ENCODE measurements around the gene DUSP28.
"Not testable (repeated sequence)": the region's sequence is repeated elsewhere in the genome, so short reads cannot be mapped to it uniquely, and the experiment has no call there.

The DUSP28 gene

GRCh38 chr2:240561325-240561971 lies 1.3 kb downstream of the DUSP28 start:
- DNase-seq: no peak

GRCh38 chr2:240563231-240563630 lies 3.1 kb downstream of the DUSP28 start:
- not testable (repeated sequence) for DNase-seq

- DNase-seq: no peak
Observed at GRCh38 chr2:240563951-240564560, 3.9 kb downstream of the DUSP28 start.

GRCh38 chr2:240564561-240565332 lies 4.6 kb downstream of the DUSP28 start:
- DNase-seq: no peak

- peak; percentile 70 for DNase-seq
Observed at GRCh38 chr2:240565333-240566202, 5.4 kb downstream of the DUSP28 start.

GRCh38 chr2:240566203-240567136 lies 6.3 kb downstream of the DUSP28 start:
- DNase-seq: peak; percentile 70

- no peak for DNase-seq
Observed at GRCh38 chr2:240567137-240567871, 7.1 kb downstream of the DUSP28 start.

GRCh38 chr2:240567872-240568677 lies 7.9 kb downstream of the DUSP28 start, which contains the start of gene RNPEPL1:
Gene RNPEPL1 (plus strand): TSS chr2:240568484. CDS start chr2:240568587, 103 bp downstream.
- peak; percentile 47 for DNase-seq

- DNase-seq: peak; percentile 57
Observed at GRCh38 chr2:240568678-240569522, 8.7 kb downstream of the DUSP28 start.

GRCh38 chr2:240569523-240569997 lies 9.4 kb downstream of the DUSP28 start:
- no peak for DNase-seq

- no peak for DNase-seq
Observed at GRCh38 chr2:240569998-240570530, 9.9 kb downstream of the DUSP28 start.

GRCh38 chr2:240570531-240571313 lies 10.6 kb downstream of the DUSP28 start:
- DNase-seq: no peak

- DNase-seq: no peak
Observed at GRCh38 chr2:240571314-240571973, 11.3 kb downstream of the DUSP28 start.

- no peak for DNase-seq
Observed at GRCh38 chr2:240572141-240573031, 12.2 kb downstream of the DUSP28 start.

- DNase-seq: no peak
Observed at GRCh38 chr2:240573071-240573515, 12.9 kb downstream of the DUSP28 start.
